M059J (cell line): ENCODE results near the gene TMEM125. TPM values are rescaled to one million over a fixed set of nuclear protein-coding genes. Genes with fewer than 3 reads are reported as not detected.

Source experiments
- DNase-seq: peaks from one replicate; pipeline ENCODE4 v3.0.0-alpha.2; 2012; ENCODE audit warnings: low read depth
- total RNA-seq: library from RNA; depleted of rRNA; stranded (reverse); fragments of >200 nt; shearing (Covaris generic); gene quantifications from 2 replicates; pipeline ENCODE4 v1.2.3, GENCODE V29; 2014

TMEM125 gene
- total RNA-seq, 1 experiment from 2014 or later: not detected

DNA sequence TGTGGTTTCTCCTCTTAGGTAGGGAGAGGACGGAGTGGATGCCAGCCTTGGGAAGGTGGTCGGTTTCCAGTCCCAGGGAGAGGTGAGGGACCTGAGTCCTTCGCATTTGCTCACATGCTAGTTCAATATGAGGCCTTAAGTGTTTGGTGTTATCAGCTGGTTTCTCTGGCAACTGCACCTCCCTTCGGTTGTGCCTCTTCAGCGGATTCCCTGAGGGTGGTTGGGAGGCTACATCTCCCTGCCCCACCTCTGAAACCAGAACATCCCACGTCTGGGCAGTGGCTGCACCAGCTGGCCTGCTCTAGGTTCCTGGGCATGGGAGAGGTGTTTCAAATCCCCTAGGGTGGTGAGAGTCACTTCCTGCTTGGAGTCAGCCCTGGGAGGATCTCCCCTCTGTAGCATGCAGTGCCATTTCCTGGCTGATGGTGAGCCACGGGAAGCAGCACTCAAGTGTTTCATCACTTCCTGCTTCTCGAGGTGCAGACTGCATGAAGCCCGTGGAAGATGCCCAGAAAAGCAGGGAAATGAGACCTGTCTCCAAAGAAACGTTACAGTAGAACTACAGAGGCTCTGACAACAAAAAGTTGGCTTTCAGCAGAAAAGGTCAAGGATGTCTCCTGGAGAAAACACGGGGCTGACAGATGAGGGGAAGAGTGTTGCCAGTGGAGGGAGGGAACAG lies 4.5 kb downstream of the TMEM125 start:
- DNase-seq: peak; percentile 65

DNA sequence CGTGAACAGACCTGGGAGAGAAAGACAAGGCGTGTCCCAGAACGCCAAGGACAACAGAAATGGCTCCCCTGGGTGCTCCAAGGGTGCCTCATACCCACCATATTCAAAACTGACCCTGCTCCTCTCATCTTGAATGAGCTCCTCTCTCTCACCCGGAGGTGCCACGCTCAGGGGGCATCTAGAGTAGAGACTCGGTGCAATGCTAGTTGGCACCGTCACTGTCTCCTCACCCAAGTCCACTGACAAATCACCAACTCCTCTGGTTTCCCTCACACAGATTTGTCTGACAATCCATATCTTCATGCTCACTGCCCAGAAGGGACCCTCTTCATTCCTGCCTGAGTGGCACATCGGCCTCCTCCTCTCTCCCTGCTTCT lies 5.0 kb downstream of the TMEM125 start:
- no peak for DNase-seq

DNA sequence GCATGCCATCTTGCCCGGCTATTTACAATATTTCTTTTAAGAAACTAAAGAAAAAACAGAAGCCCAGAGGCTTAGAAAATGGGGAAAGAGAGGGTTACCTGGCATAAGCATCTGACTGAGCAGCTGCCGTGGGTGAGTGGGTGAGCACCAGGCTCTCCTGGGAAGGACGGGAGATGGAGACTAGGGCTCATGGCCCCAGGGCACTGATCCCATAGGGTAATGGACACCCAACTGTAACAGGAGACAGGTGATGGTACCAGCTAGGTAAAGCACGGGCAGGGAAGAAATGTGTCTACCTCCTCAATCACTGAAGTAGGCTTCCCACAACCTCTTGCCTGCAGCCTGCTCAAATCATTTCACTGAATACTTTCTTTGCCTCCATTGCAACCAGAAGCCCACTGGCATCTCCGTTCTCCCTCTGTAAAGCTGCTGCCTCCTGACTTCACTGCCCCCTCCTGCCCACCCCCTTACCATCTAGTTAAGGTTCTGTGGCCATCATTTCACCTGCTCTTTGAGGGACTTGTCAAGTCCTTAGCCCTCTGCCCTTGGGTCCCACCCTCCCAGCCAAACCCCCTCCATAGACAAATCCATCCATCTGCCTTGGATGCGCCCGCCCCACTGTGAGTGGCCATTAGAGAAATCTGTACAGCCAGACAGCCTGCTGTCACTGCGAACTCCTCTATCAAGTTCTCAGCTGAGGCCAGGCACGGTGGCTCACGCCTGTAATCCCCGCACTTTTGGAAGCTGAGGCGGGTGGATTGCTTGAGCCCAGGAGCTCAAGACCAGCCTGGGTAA lies 6.2 kb downstream of the TMEM125 start:
- DNase-seq: no peak

DNA sequence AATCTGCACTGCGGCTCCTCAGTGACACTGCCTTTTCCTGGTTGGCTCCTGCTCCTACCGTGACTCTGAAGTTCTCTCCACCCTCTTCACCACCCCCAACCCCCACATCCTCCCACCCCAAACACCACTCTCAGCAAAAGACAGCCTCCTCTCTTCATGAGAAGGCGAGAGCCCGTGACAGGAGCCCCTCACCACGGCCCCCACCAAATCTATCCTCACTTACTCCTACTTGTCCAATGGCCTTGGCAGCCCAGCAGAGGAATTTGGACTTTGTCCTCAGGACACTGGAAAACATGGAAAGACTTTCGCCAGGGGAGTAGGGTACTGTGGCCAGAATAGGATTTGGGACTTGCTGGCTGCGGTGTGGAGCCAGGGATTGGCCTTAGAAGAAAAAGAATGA lies 6.9 kb downstream of the TMEM125 start:
- no peak for DNase-seq

DNA sequence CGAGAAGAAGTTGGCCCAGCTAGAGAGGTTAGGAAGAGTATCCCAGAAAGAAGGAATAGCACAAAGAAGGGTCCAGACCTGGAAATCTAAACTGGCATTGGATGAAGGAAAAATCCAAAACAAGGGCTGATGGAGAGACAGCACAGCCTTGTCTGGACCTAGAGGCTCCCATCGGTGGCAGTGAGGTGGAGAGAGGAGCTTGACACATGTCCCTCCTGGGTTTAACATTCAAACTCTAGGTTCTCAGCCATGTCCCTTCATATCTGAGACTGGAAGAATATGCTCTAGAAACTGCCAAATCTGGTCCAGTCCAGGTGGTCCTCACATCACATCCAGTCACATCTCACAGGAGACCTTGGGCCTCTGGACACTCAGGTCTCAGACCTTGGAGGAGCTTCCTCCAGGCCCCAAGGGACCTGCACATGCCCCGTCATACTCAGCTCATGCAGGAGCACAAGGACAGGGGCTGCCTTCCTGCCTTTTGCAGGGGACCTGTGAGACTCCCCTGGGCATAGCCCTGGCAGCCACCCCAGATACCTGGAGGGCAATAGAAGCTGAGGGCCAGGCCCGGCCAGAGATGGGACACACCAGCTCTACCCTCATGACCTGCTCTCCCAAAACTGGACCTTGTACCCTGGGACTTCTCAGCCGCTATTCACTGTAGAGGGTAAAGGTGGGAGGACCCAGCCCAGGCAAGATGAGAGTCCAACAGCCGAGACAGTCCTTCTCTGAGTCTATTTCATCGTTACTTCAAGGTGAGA lies 7.5 kb downstream of the TMEM125 start:
- DNase-seq: no peak

DNA sequence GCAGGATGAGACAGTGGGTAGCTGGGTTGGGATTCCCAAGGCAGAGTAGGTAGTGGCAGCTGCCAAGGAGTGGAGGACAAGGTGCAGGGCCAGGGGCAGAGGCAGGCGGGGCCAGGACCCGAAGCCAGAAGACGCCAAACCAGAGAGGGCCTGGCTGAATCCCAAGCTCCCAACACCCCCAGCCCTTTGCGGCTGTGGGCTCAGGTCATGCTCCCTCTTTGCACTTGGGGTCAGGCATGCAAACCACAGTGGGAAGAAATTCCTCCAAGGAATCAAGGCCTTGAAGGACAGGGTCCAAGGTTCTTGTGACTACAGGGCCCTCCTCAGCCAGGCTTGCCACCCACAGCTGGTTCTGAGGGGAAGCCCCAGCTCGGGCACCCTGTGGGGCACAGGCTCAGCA lies 9.4 kb downstream of the TMEM125 start:
- no peak for DNase-seq

DNA sequence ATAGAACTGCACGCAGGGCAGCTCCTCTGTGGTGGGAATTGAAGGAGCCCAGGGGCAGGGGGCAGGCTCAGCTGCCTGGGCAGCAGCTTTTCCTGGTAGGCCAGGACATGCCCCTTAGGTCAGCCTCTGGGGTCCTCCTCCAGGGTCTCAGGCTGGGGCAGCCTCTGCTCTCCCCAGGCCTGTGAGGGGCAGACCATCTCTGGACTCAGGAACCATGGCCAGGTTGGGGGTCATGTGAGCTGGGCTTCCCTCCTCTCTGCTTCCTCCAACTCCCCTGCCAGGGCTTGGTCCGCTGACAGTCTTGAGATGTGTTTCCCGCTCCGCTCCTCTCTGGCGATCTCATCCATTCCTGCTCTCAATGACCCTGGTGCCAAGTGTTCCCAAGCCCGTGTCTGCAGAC lies 9.9 kb downstream of the TMEM125 start:
- DNase-seq: no peak

DNA sequence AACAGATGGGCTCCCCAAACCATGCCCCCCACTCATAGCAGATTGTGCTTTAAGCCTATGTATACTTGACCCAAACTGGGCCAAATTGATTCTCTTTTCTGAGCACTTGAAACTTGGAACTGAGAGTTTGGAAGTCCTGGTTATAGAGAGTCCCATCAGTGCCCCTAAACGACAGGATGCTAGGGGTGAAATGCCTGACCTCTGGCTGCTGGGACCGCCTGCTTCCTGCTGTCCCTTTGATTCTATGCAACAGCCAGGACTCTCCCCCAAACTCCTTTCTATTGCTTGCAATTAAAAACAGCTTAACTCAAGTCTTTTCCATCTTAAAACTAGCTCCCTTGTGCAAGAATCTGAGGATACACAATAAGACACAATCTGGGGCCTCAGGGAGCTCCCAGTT lies 10.9 kb downstream of the TMEM125 start:
- no peak for DNase-seq

DNA sequence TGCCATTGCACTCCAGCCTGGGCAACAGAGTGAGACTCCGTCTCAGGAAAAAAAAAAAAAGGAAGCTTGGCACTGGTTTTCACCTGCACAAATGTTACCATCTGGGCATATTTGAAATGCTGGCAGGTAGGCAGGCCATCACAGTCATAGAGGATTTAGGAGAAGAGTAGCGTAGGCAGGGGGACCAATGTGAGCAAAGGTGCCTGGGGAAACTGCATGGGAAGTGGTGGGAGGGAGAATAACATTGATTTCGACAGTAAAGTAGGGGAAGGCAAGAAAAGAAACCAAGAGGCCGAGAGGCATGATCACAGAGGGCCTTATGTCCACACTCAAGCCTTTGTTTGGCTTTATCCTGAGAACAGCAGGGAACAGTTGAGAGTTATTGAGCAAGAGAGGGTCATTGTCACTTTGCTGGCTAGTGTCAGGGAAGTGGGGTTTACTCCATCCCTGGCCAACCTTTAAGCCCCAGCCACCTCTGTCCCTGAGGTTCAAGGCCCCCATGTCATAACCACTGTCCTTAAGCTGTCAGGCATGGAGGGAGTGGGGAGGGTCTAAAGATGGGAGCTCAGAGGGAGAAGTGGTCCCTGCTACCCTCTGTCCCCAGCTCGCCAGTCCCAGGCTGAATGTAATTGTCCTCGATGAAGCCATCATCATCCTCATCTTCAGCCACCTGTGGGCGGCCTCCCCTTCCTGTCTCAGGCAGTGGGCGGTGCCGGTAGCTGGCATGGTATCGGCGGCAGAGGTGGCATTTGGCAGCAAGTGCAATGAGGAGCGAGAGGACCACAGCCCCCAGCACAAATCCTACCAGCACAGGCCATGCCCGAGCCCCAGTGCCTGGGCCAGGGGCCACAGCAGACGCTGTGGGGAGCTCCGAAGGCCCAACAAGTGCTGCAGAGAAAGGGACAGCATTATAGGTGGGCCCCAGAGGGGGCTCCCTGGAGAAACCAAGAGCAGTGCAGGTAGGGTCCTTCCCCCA lies 12.7 kb downstream of the TMEM125 start:
- DNase-seq: no peak

DNA sequence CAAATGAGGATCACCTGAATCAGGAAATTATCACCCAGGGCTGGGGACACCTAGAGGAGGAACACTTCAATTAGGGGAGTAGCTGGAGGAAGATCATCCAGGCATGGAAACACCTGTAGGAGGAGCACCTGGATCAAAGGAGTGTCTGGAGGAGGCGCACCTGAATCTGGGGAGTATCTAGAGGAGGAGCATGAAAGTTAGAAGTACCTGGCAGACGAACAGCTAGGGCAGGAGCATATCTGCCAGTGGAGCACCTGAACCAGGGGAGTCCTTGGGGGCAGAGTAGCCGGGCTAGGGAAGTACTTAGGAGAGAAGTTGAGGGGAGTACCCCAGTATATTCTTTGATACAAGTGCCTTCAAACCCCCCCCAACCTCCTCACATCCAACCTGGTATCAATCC lies 14.3 kb downstream of the TMEM125 start:
- no peak for DNase-seq

DNA sequence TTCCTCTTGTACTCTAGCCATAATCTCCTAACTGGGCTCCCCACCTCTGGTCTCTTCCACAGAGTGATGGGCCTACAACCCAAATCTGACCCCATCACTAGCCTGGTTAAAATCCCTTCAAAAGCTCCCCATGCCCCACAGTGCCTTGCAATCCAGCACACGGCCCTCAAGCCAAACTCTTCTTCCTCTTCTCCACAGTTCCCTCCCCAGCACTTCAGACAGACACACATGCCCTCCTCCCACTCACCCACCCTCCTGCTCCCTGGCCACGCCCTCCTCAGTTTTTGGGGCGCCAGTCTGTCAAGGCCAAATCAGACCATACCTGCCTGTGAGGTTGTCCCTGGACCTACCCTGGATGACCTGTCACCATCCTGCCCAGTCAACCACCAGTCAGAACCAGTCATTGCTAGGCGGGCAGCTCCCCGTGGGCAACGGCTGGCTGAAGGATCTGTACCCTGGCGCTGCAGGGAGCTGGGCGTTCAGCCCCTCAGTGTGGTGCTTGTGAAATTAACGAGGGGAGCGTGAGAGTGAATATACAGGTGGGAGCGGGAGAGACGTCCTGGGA lies 14.8 kb downstream of the TMEM125 start:
- DNase-seq: no peak

DNA sequence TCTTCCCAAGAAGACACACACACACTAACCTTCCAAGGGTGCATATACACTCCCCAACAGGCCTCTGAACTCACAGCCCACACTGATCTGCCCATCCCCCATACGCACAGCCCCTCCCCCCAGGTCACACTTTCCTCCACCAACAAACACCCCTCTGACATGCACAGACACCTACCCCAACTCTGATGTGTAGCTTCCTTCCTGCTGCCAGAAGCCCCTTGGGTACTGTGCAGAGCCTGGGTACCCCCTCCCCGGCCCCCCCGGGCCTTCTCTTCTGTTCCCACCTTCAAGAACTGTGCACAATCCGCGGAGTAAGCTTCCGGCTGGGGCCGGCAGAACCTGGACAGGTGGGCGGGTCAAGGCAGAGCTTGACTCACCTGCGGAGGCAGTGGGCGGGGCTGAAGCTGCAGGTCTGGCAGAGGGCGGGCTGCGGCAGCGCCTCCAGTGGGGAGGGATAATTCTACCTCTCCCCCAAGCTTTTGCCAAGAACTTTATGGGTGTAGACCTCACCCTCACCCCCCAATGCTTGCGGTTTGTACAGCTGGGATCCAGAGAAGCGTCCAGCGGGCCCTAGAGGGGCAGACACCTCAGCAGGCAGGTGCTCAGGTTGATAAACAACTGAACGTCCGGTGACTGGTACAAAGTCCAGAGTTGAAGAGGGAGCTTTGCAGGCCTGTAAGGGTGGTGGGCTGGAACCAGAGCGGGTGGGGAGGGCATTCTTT lies 15.6 kb downstream of the TMEM125 start, which contains the start of gene C1orf210:
C1orf210 (minus strand) TSS at position 313 of the 722 bp plus-strand sequence. CDS start 2,311 bp downstream, outside the sequence.
- no peak for DNase-seq

DNA sequence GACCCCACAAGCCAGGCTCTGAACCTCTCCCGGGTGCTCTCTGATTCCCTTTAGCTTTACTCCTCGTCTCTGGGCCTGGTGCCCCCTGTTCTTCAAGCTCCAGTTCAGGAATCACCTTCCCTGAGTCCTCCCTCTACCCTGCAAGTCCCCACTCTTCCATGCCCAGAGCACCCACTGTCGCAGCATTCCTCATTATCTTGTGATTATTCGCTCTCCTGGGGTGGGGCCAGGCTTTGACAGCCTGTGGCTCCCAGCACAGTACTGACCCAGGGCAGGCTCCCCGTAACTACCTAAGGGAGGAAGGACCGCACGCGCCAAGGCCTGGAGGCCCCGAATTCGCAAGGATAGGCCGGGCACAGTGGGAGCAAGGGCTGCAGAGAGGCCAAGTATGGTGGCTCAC lies 16.3 kb downstream of the TMEM125 start:
- DNase-seq: no peak

DNA sequence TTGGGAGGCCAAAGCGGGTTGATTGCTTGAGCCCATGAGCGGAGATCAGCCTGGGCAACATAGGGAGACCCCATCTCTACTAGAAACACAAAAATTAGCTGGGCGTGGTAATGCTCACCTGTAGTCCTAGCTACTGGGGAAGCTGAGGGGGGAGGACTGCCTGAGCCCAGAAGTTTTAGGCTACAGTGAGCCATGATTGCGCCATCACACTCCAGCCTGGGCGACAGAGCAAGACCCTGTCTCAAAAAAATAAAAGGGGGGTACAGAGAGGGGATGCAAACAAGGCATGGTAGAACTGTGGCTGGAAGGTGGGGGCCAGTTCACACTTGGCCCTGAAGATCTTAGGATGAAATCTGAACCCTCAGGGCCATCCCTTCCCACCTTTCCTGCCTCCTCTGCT lies 16.8 kb downstream of the TMEM125 start:
- no peak for DNase-seq

DNA sequence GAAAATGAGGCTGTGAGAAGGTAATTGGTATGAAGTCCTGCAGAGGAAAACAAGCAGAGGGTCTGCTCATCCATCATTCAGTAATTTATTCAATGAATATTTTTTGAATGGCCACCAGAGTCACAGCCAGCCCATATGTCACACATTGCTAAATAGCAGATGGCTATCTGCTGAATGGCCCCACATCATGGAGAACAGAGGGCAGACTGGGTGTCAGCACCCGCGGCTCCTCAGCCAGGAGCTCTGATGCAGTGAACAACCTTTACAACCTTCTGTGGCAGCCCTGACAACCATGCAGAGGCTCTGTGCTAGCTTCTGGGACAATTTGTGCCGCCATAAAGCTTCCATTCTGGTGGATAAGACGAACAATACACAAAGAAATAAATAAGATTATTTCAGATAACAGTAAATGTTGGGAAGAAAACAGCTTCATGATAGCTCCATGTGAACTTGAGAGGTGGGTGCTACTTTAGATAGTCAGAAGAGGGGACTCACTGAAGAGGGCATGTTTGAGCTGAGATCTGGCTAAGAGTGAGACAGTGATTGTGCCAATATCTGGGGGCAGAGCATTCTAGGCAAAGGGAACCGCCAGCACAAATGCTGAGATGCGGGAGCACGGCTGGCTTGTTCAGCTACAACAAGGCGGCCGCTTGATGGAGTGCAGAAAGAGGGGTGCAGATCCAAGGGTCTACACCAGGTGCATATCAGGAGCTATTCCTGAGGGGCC lies 18.4 kb downstream of the TMEM125 start:
- DNase-seq: no peak

DNA sequence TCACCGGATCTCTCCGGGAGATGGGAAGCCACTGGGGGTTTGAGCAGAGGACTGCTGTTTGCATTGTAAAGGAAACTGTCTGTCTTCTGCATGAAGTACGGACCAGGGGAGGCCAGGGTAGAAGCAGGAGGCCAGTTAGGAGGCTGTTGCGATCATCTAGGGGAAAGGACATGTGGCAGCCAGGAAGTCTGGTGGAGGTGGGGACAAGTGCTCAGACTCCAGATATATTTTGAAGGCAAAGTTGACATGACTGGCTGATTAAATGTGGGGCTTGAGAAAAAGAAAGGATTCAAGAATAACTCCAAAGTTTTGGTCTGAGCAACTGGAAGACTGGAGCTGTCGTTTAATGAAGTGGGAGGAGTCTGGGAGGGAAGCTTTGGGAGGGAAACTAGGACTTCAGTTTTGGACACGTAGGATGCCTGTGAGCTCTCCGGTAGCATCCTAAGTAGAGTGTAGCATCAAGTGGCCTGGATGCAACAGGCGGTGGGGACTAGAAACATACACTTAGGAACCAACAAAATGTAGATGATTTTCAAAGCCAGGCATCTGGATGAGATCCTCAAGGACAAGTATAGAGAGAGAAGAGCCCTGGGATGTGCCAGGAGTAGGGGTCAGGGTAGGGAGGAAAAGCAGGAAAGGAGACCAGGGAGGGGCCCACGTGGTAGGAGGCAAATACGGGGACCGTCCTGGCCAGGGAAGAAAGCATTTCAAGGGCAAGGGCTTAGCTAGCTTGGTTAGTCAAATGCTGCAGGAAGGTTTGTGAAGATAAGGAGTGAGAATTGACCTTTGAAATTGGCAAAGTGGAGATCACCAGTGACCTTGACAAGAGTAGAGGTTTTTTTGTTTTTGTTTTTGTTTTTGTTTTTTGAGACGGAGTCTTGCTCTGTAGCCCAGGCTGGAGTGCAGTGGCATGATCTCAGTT lies 19.3 kb downstream of the TMEM125 start:
- no peak for DNase-seq

DNA sequence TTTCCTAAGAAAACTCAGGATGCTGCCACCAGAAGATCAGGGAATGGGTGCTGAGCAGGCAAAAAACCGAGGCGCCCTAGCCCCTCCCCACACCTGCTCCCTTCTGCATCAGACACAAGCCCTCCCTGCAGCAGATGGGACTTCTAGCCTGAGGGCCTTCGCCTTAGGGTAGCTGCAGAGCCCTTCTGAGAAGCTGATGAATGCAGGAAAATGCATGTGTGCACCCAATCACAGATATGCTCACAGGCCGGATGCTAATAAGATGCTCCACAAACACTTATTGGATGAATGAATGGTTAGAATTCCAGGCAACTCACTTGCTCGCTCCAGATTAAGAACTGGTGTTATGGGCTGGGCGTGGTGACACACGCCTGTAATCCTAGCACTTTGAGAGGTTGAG lies 22.4 kb downstream of the TMEM125 start:
- DNase-seq: no peak

DNA sequence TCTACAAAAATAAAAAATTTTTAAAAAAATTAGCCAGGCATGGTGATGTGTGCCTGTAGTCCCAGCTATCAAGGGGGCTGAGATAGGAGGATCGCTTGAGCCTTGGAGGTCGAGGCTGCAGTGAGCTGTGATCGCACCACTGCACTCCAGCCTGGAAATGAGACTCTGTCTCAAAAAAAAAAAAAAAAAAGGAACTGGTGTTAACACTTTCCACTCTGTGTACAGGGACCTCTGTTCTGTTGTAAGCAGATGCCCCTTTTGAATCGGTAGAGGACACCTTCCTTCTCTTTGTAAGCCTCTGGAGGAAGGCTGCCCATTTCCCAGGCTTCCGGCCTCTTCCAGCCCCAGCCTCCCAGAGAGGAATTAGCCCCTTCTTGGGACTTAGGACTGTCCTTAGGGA lies 22.9 kb downstream of the TMEM125 start:
- no peak for DNase-seq

DNA sequence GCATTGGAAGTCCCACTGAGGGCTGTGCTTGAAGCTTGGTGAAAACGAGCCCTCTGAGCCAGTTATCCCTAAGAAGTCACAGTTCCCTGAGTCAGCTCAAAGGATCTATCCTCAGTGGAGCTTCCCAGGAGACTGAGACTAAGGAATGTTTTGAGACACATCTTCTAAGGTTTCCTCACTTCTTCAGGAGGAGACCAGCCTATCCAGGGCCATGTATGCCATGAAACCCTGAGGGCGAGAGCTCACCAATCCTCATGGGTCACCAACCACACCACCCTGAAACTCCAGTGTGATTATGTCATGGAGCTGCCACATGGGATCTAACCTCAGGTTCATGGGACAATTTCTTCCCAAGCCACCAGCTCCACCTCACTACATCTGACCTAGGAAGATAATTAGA lies 23.4 kb downstream of the TMEM125 start:
- DNase-seq: peak; percentile 81
